HG03571 (cell line): ENCODE results near the gene DDR2.

Source experiments
- ATAC-seq: cut with Tn5 transposase; IDR thresholded peaks from one replicate; pipeline ENCODE4 v1.9.1; 2021; ENCODE audit not compliant: unreplicated experiment

Gene DDR2

DNA sequence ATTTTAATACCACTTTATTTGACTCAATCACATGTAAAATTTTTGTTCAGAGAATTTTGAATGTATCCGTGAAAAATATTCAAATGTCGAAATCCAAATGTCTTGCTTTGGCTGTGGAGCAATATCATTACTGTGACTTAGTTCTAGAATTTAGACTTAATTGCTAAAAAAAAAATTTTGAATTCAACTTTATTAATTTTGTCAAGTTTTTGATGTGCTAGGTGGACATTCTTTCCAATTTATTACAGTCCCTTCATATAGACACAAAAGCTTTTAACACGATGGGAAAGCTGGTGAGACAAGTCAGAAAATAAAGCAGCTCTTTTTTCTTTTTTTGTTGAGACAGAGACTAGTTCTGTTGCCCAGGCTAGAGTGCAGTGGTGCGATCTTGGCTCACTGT lies 62.6 kb downstream of the DDR2 start:
- ATAC-seq: no peak

DNA sequence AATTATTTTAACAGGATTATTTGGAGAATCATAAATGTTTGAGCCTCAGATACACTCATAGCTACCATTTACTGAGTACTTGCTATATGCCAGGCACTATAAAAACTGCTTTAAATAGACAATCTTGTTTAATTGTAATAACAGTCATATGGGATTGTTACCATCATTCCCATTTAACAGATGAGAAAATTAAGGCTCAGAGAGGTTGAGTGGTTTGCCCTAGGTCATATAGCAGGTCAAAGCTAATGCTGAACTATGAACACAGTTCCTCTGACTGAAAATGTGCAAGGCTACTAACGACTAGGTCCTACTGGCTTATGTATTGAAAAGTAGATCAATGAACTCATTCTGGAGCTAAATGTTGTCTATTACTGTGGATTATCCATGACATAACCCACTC lies 63.4 kb downstream of the DDR2 start:
- no peak for ATAC-seq

DNA sequence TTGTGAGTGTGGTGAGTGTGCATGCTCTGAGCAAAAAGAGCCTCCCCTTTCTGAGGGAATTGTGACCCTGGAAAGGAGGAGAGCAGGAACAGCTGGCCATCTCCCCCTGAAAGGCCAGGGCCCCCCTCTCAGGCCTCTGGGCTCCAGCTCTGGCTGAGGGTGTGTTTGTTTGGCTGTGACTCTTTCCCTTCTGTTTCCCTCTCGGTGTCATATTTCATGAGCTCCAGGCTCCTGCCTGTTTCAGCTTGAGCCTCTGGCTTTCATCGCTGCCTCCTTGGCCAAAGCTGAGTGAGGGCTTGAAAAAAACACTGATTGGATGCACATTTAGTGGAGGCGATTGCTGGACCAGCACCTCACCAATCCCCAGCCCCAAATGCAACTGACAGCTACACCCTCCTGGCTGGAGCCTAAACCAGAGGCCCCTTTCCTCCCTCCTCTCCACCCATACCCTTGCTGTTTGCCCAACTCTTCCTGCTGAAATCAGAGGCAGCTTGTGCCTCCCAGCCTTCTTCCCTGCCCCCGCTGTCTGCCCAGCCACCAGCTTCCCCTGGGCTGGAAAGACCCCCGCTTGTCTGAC lies 64.1 kb downstream of the DDR2 start:
- ATAC-seq: no peak

DNA sequence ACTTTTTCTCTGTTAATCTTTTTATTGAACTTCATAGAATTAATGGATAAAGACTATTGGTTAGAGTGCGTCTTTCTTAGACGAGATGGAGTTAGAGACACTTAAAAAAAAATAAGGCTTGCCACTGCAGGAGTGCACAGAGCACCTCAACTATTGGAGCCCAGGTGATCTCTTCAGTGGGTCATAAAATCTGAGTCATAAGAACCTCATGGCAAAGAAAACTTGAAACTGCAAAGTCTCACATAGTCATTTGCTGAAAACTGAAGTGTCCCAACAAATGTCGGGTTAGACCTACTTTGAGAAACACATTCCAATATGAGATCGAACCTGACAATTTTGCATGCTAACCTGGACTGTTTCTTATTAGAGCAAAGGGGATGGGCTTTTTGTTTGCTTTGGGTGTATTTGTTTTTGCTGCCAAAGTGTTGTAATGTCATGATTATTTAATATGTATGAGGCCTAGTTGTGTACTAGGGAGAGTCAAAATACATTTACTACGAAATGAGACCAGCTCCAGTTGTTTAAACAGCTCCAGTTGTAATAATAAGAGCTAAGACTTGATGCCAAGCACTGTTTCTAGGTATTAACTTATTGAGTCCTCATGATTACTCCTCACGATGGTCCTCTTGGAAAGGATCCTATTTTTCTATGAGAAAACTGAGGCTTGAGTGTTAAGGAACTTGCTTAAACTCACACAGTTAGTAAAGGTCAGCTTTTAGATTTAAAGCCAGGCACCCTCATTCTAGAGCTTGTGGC lies 65.1 kb downstream of the DDR2 start:
- no peak for ATAC-seq

DNA sequence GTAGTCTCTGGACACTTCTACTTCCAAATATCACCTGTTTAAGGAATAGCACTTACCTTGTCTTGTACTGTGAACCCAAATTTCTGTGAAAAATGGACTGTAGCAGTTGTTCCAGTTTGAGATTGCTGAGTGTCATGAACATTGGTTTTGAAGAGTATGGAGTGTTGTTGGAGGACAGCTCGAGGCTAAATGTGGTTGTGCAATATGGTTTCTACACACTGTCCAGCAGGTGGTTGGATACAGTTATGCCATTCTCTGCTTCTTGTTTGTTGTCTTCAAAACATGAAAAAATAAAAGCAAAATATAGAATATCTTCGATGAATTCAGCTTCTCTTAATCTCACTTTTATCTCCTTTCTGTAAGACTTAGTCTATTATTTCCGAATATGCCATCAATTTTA lies 67.1 kb downstream of the DDR2 start:
- ATAC-seq: no peak

DNA sequence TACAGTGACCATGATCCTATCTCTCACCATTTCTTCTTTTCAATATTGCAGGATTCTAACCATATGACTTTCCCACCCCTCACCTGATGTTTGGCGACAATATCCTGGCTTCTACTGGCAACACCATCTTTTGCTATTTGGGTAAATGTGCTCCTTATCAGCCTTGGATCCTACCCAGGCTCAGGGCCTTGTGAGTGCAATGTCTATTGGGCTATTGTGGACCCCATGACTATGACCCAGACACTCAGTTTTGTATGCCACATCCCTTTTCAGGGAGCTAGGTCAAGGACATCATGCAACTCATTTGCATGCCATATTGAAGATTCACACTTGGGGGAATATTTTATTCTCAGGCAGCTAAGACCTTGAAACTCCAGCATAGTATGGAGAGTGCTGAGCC lies 67.9 kb downstream of the DDR2 start:
- no peak for ATAC-seq

DNA sequence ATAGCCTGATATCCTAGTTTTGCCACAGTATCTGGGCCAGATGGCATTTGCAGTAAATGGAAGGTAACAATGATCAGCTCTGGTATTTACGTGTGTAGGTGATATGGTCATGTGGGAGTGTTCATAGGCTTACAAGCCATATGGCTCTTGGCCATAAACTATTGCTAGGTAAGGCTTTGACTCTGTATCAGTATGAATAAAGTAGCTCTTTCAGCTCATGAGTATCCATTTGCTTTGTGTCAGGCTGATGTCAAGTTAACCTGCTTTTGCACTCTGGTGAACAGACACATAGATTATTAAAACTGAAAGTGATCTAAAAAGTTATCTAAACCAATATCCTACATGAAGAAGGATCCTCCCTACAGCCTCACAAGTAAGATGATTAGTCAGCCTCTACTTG lies 69.0 kb downstream of the DDR2 start:
- no peak for ATAC-seq

DNA sequence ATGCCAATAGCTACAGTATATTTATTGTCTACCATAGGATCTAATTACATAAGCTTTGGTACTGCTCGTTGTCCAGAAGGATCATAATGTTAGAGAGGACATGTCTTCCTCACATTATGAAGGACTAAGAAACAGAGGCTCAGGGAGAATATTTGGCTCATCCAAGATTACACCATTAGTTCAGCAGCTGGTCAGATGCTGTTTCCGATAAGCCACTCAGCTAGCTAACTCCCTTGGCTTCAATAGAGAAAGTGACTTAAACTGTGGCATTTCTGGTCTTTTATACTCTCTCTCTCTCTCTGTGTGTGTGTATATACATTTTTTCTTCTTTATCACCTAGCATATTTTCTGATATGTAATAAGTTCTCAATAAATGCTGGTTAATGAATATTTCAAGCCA lies 70.4 kb downstream of the DDR2 start:
- ATAC-seq: no peak

DNA sequence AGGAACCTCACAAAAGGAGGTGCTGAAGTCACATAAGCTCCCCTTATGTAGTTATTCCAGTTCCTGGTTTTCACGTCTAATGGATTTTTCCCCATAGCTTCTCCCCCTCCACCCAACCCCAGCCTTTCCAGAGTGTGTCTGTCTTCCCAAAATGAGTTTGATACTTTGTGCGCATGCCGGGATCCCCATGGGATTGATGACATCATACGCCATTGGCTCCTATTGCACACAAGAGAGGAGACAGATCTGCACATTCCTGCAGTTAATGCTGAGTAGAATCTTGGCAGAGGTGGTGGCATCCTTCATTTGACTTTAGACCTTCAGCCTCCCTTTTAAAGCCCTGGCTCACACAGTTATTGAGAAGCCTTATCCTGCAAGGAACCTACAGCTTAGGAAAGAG lies 71.4 kb downstream of the DDR2 start:
- ATAC-seq: no peak

DNA sequence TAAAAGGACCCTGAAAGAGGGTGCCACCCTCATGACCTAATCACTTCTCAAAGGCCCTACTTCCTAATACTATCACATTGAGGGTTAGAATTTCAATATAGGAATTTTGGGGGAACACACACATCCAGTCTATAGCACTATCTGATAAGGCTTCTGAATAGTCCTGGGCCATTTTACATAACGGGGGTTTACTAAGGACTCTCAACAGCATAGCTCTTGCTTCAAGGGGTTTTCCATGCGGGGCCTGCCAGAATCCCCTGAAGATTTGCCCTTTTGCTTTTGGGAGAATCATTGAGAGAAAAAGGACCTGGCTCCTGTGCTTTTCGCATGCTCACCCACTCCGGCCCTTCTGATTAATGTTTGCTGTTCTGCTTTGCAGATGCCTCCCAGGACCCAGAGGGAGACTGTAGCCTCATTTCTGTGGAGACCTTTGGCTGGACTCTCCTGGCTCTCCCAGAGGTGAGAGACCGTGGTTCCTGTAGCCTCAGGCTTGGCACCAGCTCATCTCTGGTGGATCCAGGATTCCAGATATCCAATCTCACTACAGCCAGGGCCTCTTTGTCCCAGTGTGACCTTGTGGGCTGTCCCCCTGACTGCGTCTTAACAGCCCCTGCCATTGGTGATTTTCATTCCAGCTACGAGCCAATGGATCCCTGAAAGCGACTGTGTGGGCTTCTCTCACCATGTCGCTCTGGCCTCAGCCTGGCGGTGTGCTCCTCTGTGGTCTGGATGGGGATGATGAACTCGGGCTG lies 72.6 kb downstream of the DDR2 start:
- ATAC-seq: no peak

DNA sequence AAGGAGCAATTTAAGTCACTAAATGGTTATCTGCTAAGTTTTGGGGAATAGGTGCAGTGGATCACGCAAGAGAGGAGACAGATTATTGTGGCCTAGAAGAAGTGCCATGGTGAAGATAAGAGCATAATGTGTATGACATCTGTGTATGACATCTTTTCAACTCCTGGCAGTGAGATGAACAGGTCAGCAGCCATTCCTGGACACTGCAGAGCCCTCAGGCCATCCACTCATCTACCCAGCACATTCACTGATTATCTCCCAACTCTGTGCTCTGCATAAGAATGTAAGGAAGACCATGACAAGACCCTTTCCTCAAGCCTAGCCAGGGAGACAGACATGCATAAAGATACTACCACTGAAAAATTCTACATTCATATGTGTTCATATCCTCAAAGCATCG lies 73.7 kb downstream of the DDR2 start:
- no peak for ATAC-seq

DNA sequence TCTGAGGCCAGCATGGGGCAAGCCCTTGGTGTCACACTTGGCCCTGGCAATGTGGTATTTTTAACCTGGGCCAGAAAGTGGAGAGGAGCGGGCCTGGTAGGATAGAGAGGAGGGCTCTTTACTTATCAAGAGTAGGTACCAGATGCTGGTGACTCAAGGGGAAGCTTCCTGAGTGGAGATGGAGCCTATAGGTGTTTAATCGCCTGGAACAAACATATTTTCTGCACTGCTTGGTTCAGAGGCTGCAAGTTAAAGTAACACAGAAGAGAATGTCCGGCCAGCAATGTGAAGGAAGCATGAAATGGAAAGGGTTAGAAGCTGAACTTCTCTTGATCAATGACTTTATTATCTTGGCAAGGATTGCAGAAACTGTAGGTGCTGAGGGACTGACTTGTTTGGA lies 74.3 kb downstream of the DDR2 start:
- no peak for ATAC-seq

DNA sequence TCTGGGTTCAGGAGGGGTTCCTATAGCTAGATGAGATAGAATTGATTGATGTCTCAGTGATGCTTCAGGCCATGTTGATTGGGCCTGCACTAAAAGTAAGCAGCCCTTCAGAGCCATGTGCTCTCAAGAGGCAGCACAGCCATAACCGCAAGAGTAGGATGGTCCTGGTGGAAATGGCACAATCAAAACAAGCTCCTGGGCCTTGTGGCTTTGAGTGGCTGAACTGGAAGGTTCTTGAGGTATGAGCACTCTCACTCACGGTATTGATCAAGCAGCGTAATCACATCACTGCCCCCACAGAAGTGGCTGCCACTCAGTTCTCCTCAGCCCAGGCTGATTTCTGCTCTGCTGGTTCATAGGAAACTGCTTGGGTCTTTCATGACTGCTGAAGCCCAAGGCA lies 76.0 kb downstream of the DDR2 start:
- no peak for ATAC-seq

DNA sequence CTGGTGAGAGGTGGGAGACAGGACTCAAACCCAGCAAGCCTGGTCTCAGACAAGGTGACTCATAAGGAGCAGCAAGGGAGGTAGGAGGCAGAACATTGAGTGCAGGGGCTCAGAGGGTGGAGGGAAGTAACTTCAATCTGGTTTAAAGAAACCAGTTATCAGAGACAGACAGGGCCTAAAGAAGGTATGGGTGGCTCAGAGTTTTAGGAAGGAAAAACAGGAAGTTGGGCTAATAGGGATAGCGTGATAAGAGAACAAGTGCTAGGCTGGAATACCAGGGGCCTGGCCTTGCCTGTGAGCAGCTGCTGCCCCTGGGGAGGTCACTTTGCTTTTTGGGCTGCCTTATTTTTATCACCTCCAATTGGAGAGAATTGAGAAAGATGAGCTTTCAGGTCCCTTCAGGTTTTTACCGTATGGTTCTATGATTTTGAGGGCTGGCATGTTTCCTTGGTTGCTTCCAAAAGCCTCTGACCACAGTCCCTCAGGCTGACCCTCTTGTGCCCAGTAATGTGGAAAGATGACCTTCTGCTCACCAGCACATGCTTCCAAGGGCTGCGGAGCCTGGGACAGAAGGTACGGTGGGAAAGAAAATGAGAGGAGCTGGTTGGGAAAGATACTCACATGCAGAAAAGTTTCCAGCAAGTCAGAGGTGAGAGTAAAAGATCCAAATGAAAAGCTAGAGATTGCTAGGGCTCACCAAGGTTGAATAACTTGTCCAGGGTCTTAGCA lies 77.0 kb downstream of the DDR2 start:
- ATAC-seq: no peak

DNA sequence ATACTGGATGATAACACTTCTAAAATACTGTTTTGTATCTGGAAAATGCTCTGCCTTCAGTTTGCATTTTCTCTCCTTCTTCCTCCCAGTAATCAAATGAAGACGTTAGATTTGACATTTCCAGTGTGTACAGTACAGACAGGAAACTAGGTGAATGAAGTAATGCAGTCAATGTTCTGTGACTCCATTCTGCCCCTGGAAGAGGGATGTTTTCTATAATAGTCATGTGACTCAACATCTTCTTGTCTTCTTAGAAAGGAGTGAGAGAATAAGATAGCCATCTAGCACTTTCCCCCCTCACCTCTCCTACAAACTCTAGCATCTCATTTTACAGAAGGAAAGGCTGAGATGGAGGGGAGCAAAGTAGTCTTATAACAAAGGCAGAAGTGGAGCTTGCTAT lies 77.6 kb downstream of the DDR2 start:
- ATAC-seq: no peak

DNA sequence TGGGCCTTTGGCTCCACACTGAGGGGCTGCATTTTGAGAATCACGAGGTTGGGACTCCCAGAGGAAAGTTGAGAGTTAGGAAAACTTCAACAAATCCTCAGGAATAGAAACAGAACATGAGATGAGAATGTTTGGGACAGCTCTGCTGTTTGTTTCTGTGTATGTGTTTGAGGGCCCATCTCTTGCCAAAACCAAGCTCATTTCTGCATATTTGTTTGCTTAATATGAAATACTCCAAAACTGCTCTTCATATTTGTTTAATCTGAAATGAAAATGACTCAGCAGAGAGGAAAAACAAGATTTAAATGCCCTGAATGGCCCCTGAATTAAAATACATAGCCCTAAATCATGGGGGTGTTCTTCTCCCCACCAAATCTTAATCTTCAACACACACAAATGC lies 78.1 kb downstream of the DDR2 start:
- ATAC-seq: no peak

DNA sequence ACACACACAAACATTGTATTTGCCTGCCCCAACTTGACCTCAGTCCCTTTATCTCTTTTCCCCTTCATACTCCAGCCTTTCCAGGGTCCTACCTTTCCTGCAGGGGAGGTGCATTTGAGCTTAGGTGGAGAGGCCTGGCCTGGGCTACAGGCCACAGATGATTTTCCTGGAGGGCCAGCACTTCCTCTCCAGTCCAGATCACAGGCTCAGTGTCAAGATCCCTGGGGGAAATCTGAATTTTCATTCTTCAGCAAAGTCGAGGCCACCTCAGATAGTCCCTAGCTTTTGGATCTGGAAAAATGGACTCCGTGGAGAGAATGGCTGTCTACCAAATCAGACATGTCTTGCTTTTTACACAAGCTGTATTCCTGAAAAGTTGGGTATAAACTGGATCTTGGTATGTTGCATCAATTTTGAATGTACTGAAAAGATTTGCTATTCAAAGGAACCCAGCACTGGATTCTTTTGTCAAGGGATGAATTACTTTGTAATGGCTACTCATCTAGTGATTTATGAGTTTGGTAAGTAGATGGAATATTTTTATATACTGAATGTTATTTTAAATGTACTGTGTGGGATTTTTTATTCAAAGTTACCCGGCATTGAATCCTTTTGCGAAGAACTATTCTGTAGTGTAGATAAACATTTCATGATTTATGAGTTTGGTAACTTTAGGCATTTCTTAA lies 78.7 kb downstream of the DDR2 start:
- ATAC-seq: no peak

DNA sequence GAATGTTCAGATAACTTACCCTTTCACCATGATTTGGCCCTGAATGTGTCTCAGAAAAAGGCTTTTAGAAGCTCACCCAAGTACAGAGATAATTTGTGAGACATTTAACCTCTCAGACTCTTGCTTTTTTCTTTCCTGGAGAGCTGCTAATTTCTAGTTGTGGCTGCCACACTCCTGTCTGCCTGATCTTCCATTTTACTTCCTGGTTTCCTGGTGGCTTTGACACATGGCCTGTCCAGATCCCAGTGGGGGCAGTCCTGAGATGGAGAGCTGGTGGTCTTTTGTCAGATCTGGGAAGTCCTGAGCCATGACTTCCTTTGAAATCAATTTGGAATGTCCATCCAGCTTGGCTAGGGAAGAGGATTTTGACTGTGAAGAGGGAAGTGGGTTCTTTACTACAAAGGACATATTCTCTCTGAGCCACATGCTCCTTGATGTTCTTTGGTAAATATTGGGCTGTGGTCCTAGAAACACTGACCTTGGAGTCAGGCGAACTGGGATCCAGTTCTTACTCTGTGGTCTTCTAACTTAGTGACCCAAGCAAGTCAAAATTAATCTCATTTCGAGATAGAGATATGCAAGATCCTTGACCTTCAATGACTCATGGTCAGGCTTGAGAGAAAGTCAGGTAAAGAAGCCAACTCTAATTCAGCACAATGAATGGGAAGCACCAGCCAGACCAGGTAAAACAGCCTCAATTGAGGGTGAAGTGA lies 80.2 kb downstream of the DDR2 start:
- ATAC-seq: no peak

DNA sequence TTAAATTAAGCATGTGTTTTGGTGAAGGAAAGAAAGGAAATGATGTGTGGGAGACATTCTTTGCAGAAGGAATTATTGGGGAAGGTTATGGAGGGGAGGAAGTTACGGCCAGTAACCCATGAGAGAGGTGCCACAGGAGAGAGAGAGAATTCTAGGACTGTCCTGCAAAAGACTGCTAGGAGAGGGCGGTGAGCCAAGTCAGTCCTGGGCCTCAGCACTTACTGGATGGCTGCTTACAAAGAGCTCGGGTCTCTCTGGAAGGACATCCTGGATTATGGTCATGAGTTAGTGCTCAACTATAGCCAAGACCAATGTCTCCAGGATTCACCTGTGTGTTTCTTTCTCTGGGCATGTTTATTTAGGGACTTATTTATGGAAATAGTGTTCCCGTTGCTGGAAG lies 83.9 kb downstream of the DDR2 start:
- ATAC-seq: no peak

DNA sequence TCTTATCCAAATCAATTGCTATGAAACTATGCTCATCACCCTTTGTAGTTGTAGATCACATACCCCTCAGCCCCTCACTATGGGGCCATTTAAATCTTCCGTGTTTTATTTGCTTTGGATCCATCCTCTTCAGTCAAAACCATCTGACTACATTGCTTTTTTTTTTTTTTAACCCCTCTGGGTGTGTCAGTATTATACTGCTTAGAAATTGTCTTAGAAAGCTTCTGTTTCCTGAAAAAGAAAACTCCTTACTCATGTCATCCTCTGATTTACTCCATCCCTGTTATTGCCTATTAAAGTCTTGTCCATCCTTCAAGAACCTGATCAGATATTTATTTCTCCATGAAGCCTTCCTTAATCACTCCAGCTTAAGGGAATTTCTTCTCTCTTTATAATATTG lies 84.3 kb downstream of the DDR2 start:
- no peak for ATAC-seq
